Mucosa of descending colon (tissue), 3 donors: ENCODE results near the gene LCLAT1. TPM values are rescaled to one million over a fixed set of nuclear protein-coding genes. Genes with fewer than 3 reads are reported as not detected.

Experiments used
- ATAC-seq: fragments of 200-7000 bp; cut with Tn5 transposase; one replicate; pipeline ENCODE4 v1.9.1; 2020; ENCODE audit warnings: mild to moderate bottlenecking, moderate library complexity
- DNase-seq, 3 donors: peaks; one replicate each; pipeline ENCODE4 v3.0.0-alpha.2; 2020
- H3K36me3 ChIP-seq: fragments of 200-600 bp; one replicate; pipeline ENCODE4 v1.8.0; 2021; ENCODE audit warnings: low read depth, mild to moderate bottlenecking
- H3K4me1 ChIP-seq: fragments of 200-600 bp; one replicate; pipeline ENCODE4 v1.8.0; 2021; ENCODE audit warnings: low read depth, mild to moderate bottlenecking
- H3K4me3 ChIP-seq: fragments of 200-600 bp; one replicate; pipeline ENCODE4 v1.8.0; 2021; ENCODE audit warnings: mild to moderate bottlenecking
- H3K9me3 ChIP-seq: fragments of 200-600 bp; one replicate; pipeline ENCODE4 v1.8.0; 2021; ENCODE audit warnings: mild to moderate bottlenecking
- intact Hi-C, 2 donors: fragments of 100-400 bp; cut with DNase I in 1 of 2; cut with micrococcal nuclease in 1 of 2; formaldehyde crosslinking; loops; one replicate each; pipeline versions ENCODE4 v1.11.0 to v1.11.1; 2022; cut with DNase I, micrococcal nuclease
- total RNA-seq, 3 donors: library from RNA; stranded (reverse); fragmentation: NEBNext Ultra II Directional in 2 of 3; extraction: Animal tissue kit (Norgen Biotek cat#: 25700) in 2 of 3; gene quantifications; one replicate each; pipeline versions ENCODE4 v1.2.1 to v1.2.4, GENCODE V29; 2021 to 2023
- TF ChIP-seq, protein P1 (sequence below): fragments of 200-600 bp; IDR thresholded peaks from one replicate; pipeline ENCODE4 v1.8.0; 2022; ENCODE audit warnings: antibody characterized with exemption, mild to moderate bottlenecking
- donor health status: DM: no; HTN: no; CAD: no; lungs with moderate emphysema.
- donor health status: DM: no; HTN: no; CAD: no.
- donor health status: DM: no; HTN: yes; CAD: no.

Gene LCLAT1
- total RNA-seq, 3 donors from 2014 or later = 18.1 to 27.1 (median 22.2) TPM

DNA sequence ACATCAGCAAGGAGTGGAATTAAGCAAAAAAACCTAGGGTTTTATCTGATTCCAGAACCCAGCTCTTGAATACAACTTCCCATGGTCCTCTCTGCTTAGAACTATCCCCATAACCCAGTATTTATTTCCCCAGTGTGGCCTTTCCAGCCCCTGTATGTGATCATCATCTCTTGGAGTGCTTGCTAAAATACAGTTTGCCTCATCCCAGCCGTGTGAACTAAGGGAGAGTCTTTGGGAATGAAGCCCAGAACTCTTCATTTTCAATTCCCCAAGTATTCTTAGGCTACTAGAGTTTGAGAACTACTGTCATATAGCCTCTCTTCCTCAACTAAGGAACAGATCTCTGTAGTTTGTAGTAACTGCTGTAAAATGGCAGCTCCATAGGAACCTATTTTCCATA is 173.1 kb downstream of the LCLAT1 start:
- TF ChIP-seq, protein P1, sequence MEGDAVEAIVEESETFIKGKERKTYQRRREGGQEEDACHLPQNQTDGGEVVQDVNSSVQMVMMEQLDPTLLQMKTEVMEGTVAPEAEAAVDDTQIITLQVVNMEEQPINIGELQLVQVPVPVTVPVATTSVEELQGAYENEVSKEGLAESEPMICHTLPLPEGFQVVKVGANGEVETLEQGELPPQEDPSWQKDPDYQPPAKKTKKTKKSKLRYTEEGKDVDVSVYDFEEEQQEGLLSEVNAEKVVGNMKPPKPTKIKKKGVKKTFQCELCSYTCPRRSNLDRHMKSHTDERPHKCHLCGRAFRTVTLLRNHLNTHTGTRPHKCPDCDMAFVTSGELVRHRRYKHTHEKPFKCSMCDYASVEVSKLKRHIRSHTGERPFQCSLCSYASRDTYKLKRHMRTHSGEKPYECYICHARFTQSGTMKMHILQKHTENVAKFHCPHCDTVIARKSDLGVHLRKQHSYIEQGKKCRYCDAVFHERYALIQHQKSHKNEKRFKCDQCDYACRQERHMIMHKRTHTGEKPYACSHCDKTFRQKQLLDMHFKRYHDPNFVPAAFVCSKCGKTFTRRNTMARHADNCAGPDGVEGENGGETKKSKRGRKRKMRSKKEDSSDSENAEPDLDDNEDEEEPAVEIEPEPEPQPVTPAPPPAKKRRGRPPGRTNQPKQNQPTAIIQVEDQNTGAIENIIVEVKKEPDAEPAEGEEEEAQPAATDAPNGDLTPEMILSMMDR = no peak
- ATAC-seq (no peak), DNase-seq (no peak)
- intact Hi-C loops = no loop called here
- H3K4me1 ChIP-seq = no peaks in the 10 kb centered on the region
- no peak overlapping the region for H3K4me3 ChIP-seq
- H3K36me3 ChIP-seq = no peaks in the 10 kb centered on the region
- no peaks in the 10 kb centered on the region for H3K9me3 ChIP-seq

DNA sequence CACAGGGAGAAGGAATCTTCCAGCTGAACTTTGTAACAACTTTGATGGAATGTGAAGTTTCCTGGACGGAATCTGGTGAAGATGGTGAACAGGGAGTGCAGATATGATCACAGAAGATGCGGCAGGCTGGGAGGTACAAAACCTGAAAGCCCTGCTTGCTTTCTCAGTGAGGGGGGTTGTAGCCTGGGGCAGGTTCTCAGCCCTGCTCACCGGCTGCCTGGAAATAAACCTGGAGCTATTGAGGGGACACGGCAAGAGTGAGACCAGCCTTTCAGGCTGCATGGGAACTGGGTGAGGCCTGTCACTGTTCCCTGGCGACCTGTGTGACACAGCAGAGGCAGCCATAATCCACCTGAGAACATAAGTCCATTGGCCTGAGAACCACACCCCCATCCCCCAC is 174.8 kb downstream of the LCLAT1 start:
- Histone ChIP-seq H3K4me3 (no peak overlapping the region), H3K36me3 (no peaks in the 10 kb centered on the region), H3K9me3 (no peaks in the 10 kb centered on the region), H3K4me1 (no peaks in the 10 kb centered on the region)
- intact Hi-C loops = no loop called here
- ATAC-seq (no peak), DNase-seq (no peak)
- TF ChIP-seq, protein P1 = no peak

DNA sequence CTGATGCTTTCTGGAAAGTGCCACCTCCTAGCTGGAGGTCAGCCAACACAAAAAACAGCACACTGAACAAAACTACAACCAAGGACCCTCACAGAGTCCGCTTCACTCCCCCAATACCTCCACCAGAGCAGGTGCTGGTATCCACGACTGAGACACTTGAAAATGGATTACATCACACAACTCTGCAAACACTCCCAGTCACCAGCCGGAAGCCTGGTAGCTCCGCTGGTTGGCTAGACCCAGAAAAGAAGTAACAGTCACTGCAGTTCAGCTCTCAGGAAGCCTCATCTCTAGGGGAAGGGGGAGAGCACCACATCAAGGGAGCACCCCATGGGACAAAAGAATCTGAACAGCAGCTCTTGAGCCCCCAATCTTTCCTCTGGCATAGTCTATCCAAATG is 175.4 kb downstream of the LCLAT1 start:
- intact Hi-C loops = no loop called here
- H3K4me1 ChIP-seq = no peaks in the 10 kb centered on the region
- H3K4me3 ChIP-seq = no peak overlapping the region
- H3K36me3 ChIP-seq = no peaks in the 10 kb centered on the region
- DNase-seq = no peak
- TF ChIP-seq, protein P1 = no peak
- no peaks in the 10 kb centered on the region for H3K9me3 ChIP-seq
- no peak for ATAC-seq

DNA sequence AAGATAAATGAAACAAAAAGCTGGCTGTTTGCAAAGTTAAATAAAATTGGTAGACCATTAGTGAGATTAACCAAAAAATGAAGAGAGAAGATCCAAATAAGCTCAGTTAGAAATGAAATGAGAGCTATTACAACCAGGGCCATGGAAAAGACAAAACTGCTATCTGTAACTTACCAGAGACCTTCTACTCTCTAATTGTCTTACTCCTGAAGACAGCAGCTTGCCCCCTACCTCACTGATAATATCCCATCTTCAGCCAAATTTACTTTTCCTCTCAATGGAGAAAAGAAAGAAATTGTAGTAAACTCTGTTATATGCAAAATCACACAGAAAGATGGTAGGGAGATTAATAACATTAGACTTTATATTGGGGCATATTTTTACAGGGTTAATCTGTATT is 178.2 kb downstream of the LCLAT1 start:
- DNase-seq (no peak), ATAC-seq (no peak)
- TF ChIP-seq, protein P1 = no peak
- Histone ChIP-seq H3K9me3 (no peaks in the 10 kb centered on the region), H3K4me3 (no peak overlapping the region), H3K36me3 (no peaks in the 10 kb centered on the region), H3K4me1 (no peaks in the 10 kb centered on the region)
- intact Hi-C loops = no loop called here

DNA sequence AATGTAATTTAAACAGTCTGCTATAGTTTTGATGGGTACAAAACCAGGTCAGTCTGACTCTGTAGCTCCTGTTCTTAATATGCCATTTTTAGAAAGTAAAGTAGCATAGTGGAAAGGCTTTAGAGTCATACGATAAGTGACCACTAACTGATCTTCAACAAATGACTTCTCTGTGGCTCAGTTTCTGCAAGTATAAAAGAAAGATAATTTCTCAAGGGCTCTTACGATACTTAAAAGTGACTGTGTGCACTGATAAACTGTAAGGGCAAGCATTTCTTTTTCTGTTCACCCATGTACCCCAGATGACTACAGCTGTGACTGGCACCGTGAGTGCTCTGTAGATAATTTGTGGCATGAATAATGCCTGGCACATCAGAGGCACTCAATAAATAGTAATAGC is 178.7 kb downstream of the LCLAT1 start:
- Histone ChIP-seq H3K4me3 (no peak overlapping the region), H3K9me3 (no peaks in the 10 kb centered on the region), H3K4me1 (no peaks in the 10 kb centered on the region), H3K36me3 (no peaks in the 10 kb centered on the region)
- DNase-seq (no peak), ATAC-seq (no peak)
- intact Hi-C loops = no loop called here
- TF ChIP-seq, protein P1 = no peak

DNA sequence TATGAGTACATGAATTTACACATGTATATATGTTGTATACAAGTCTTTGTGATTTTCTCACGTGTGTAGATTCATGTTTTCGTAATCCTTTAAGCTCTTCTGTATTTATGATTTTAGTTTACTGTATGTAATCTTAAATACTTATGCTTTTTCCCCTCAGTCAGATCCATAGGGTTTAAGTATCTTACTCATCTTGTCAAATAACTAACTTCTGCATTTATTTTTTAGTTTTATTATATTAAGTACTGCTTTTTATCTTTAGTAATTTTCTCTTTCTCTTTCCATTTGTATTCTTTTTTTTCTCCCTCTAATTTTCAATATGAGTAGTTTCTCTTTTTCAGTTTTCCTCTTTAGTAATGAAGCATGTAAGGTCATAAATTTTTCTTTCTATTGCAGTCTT is 179.4 kb downstream of the LCLAT1 start:
- intact Hi-C loops = no loop called here

More for the DNA sequence above, 179.4 kb downstream of the LCLAT1 start:
- Histone ChIP-seq H3K4me3 (no peak overlapping the region), H3K9me3 (no peaks in the 10 kb centered on the region), H3K4me1 (no peaks in the 10 kb centered on the region), H3K36me3 (no peaks in the 10 kb centered on the region)
- TF ChIP-seq, protein P1 = no peak
- DNase-seq = no peak
- ATAC-seq = no peak
